Liver (tissue), 9 donors: Measurements from ENCODE around the gene LCN2. TPM values are rescaled to one million over a fixed set of nuclear protein-coding genes. Genes with fewer than 3 reads are reported as not detected.
A peak's percentile ranks its signal among the peaks of the same experiment; 100 is the strongest.

Experiments
- DNase-seq: peaks from one replicate; pipeline ENCODE4 v3.0.0-alpha.2; 2017; ENCODE audit warnings: low spot score
- H3K27ac ChIP-seq, 2 donors: one replicate each; pipeline ENCODE4 v1.7.0; 2013; ENCODE audit warnings: inconsistent platforms in 2 of 2, low read length in 2 of 2, control low read depth in 1 of 2, low read depth in 1 of 2, mild to moderate bottlenecking in 1 of 2
- H3K27me3 ChIP-seq, 4 donors: one replicate each; pipeline versions ENCODE4 v1.6.1 to v1.7.0; 2013; ENCODE audit warnings: low read length in 3 of 4, inconsistent platforms in 1 of 4, mild to moderate bottlenecking in 1 of 4, moderate library complexity in 1 of 4; ENCODE audit not compliant: control insufficient read depth in 4 of 4, insufficient read depth in 4 of 4
- H3K36me3 ChIP-seq, 4 donors: one replicate each; pipeline versions ENCODE4 v1.6.1 to v1.7.0; 2013; ENCODE audit warnings: low read length in 3 of 4, mild to moderate bottlenecking in 3 of 4, low read depth in 1 of 4, moderate library complexity in 1 of 4; ENCODE audit not compliant: control insufficient read depth in 4 of 4, insufficient read depth in 3 of 4
- H3K4me1 ChIP-seq, 4 donors: one replicate each; pipeline versions ENCODE4 v1.6.1 to v1.7.0; 2013; ENCODE audit warnings: low read length in 3 of 4, mild to moderate bottlenecking in 3 of 4, moderate library complexity in 1 of 4; ENCODE audit not compliant: control insufficient read depth in 4 of 4, insufficient read depth in 4 of 4
- H3K4me3 ChIP-seq, 3 donors: one replicate each; pipeline versions ENCODE4 v1.6.1 to v1.7.0; 2013; ENCODE audit warnings: low read length in 3 of 3, control low read depth in 1 of 3, low read depth in 1 of 3, mild to moderate bottlenecking in 1 of 3
- H3K9ac ChIP-seq, 2 donors: one replicate each; pipeline ENCODE4 v1.7.0; 2013; ENCODE audit warnings: low read length in 2 of 2, mild to moderate bottlenecking in 2 of 2, moderate library complexity in 2 of 2, control low read depth in 1 of 2, low read depth in 1 of 2
- H3K9me3 ChIP-seq, 4 donors: one replicate each; pipeline versions ENCODE4 v1.6.1 to v1.7.0; 2013; ENCODE audit warnings: low read length in 3 of 4; ENCODE audit not compliant: control insufficient read depth in 4 of 4
- ATF3 ChIP-seq: IDR thresholded peaks from 2 replicates; pipeline ENCODE4 v1.6.1; 2016; ENCODE audit warnings: antibody characterized with exemption
- EGR1 ChIP-seq, 2 donors: IDR thresholded peaks; 2 replicates each; pipeline ENCODE4 v1.6.1; 2016 to 2018; ENCODE audit warnings: antibody characterized with exemption in 2 of 2, low read depth in 2 of 2
- FOXA1 ChIP-seq: IDR thresholded peaks from 2 replicates; pipeline ENCODE4 v1.6.1; 2016; ENCODE audit warnings: antibody characterized with exemption
- FOXA2 ChIP-seq: IDR thresholded peaks from 2 replicates; pipeline ENCODE4 v1.6.1; 2016; ENCODE audit warnings: antibody characterized with exemption
- GABPA ChIP-seq, 2 donors: IDR thresholded peaks in 1 of 2; conservative IDR thresholded peaks in 1 of 2; 2 replicates each; pipeline ENCODE4 v1.6.1; 2016; ENCODE audit warnings: antibody characterized with exemption in 2 of 2, mild to moderate bottlenecking in 1 of 2, moderate library complexity in 1 of 2
- HNF4A ChIP-seq, 2 donors: conservative IDR thresholded peaks; 2 replicates each; pipeline ENCODE4 v1.6.1; 2016; ENCODE audit warnings: antibody characterized with exemption in 2 of 2, mild to moderate bottlenecking in 2 of 2
- HNF4G ChIP-seq: IDR thresholded peaks from 2 replicates; pipeline ENCODE4 v1.6.1; 2016; ENCODE audit warnings: antibody characterized with exemption
- JUND ChIP-seq, 2 donors: IDR thresholded peaks; 2 replicates each; pipeline ENCODE4 v1.6.1; 2016; ENCODE audit warnings: antibody characterized with exemption in 2 of 2
- MAX ChIP-seq: IDR thresholded peaks from 2 replicates; pipeline ENCODE4 v1.6.1; 2016; ENCODE audit warnings: antibody characterized with exemption
- NR2F2 ChIP-seq: IDR thresholded peaks from 2 replicates; pipeline ENCODE4 v1.6.1; 2016; ENCODE audit warnings: antibody characterized with exemption
- REST ChIP-seq: IDR thresholded peaks from 2 replicates; pipeline ENCODE4 v1.6.1; 2016; ENCODE audit warnings: antibody characterized with exemption, mild to moderate bottlenecking
- RXRA ChIP-seq, 2 donors: IDR thresholded peaks; 2 replicates each; pipeline ENCODE4 v1.6.1; 2017 to 2018; ENCODE audit warnings: antibody characterized with exemption in 2 of 2, mild to moderate bottlenecking in 1 of 2
- SP1 ChIP-seq: IDR thresholded peaks from 2 replicates; pipeline ENCODE4 v1.6.1; 2018; ENCODE audit warnings: antibody characterized with exemption, mild to moderate bottlenecking
- TAF1 ChIP-seq: conservative IDR thresholded peaks from 2 replicates; pipeline ENCODE4 v1.6.1; 2016; ENCODE audit warnings: antibody characterized with exemption, mild to moderate bottlenecking
- YY1 ChIP-seq: IDR thresholded peaks from 2 replicates; pipeline ENCODE4 v1.6.1; 2016; ENCODE audit warnings: antibody characterized with exemption, mild to moderate bottlenecking
- ZBTB33 ChIP-seq: IDR thresholded peaks from 2 replicates; pipeline ENCODE4 v1.6.1; 2016; ENCODE audit warnings: antibody characterized with exemption
- WGBS: extraction: QIAGEN DNeasy Blood & Tissue Kit; methylation state at CpG from one replicate; pipeline ENCODE4 v1.1.7; 2013; 5-methylcytosine and 5-hydroxymethylcytosine counted together
- polyA plus RNA-seq, 2 donors: library from polyadenylated mRNA; stranded (reverse) in 1 of 2; unstranded in 1 of 2; fragments of 200-250 nt in 1 of 2; fragments of >200 nt in 1 of 2; fragmentation: Nextera tagmentation in 1 of 2; extraction: Ambion mirVana in 1 of 2; gene quantifications; one replicate each; pipeline versions ENCODE4 v1.2.1 to v1.2.3, GENCODE V29; 2013 to 2015
- total RNA-seq, 2 donors: library from RNA; depleted of rRNA; stranded (reverse); fragments of >200 nt; gene quantifications; one replicate each; pipeline ENCODE4 v1.2.3, GENCODE V29; 2014
- donor health status: healthy.
- donor health status: healthy.
- donor health status: healthy.
- donor health status: healthy.
- donor health status: healthy.

LCN2 gene
- total and polyA plus RNA-seq, 4 donors = 7.0 to 64.5 (median 10.4) TPM

GRCh38 chr9:128099932-128100491, 49.2 kb upstream of the LCN2 start:
- H3K27ac ChIP-seq = peak overlapping the region; percentile 91 to 94
- H3K27me3 ChIP-seq = no peaks in the 10 kb centered on the region
- no peaks in the 10 kb centered on the region for H3K9me3 ChIP-seq
- peaks cover 0 to 11% (median 0%) of the 10 kb centered on the region in 4 donors for H3K36me3 ChIP-seq
- no peak for DNase-seq
- peak overlapping the region; percentile 98 to 99 for H3K9ac ChIP-seq
- peaks cover 14 to 66% (median 54%) of the 10 kb centered on the region in 4 donors for H3K4me1 ChIP-seq
- TF ChIP-seq JUND (IDR thresholded peaks at IDR 0.05) (peak in 1 of 2 donors; percentile 46), FOXA1 (no peak), HNF4G (no peak), NR2F2 (peak; percentile 9), ATF3 (peak; percentile 28), MAX (peak; percentile 35), GABPA (IDR thresholded peaks at IDR 0.05 in 1 of 2, conservative IDR thresholded peaks at IDR 0.05 in 1 of 2) (no peak), HNF4A (conservative IDR thresholded peaks at IDR 0.05) (peak in 1 of 2 donors; percentile 5), YY1 (peak; percentile 82), EGR1 (IDR thresholded peaks at IDR 0.05; ENCODE audit: low read depth in 2 of 2) (peak; percentile 26 to 66)
- 18% methylated on average over 16 of the region's 16 CpGs for WGBS
- peak overlapping the region; percentile 56 to 93 (median 82) for H3K4me3 ChIP-seq

- Histone ChIP-seq H3K36me3 (peaks cover 3 to 14% (median 3%) of the 10 kb centered on the region in 4 donors), H3K27ac (peak overlapping the region; percentile 91 to 94), H3K4me1 (peaks cover 14 to 66% (median 52%) of the 10 kb centered on the region in 4 donors), H3K9ac (peak overlapping the region; percentile 98 to 99), H3K4me3 (peak overlapping the region; percentile 56 to 93 (median 82)), H3K9me3 (no peaks in the 10 kb centered on the region), H3K27me3 (no peaks in the 10 kb centered on the region)
- DNase-seq = no peak
- TF ChIP-seq HNF4G = no peak
- no peak for TF ChIP-seq REST
- no peak for TF ChIP-seq FOXA1
- no peak for TF ChIP-seq FOXA2
- TF ChIP-seq TAF1 = no peak
- 47% methylated on average over 10 of the region's 10 CpGs for WGBS
These were observed 48.7 kb upstream of the LCN2 start for GRCh38 chr9:128100581-128100980.

- peak overlapping the region; percentile 91 to 94 for H3K27ac ChIP-seq
- H3K9ac ChIP-seq = peak overlapping the region; percentile 98 to 99
- WGBS = 53% methylated on average over 12 of the region's 12 CpGs
- no peaks in the 10 kb centered on the region for H3K9me3 ChIP-seq
- peaks cover 17 to 72% (median 55%) of the 10 kb centered on the region in 4 donors for H3K4me1 ChIP-seq
- no peak for DNase-seq
- peaks cover 9 to 20% (median 9%) of the 10 kb centered on the region in 4 donors for H3K36me3 ChIP-seq
- peak overlapping the region in 2 of 3 donors; percentile 56 to 93 for H3K4me3 ChIP-seq
- H3K27me3 ChIP-seq = no peaks in the 10 kb centered on the region
- TF ChIP-seq NR2F2 (peak; percentile 57), YY1 (peak; percentile 37), REST (peak; percentile 71), TAF1 (peak; percentile 67), RXRA (IDR thresholded peaks at IDR 0.05) (peak; percentile 79 to 85), ZBTB33 (peak; percentile 29), HNF4A (conservative IDR thresholded peaks at IDR 0.05) (peak; percentile 48 to 50), FOXA2 (no peak), SP1 (peak; percentile 32), MAX (peak; percentile 11), GABPA (IDR thresholded peaks at IDR 0.05 in 1 of 2, conservative IDR thresholded peaks at IDR 0.05 in 1 of 2) (no peak), EGR1 (IDR thresholded peaks at IDR 0.05; ENCODE audit: low read depth in 2 of 2) (no peak), HNF4G (no peak), JUND (IDR thresholded peaks at IDR 0.05) (peak; percentile 27 to 32)
These were observed 48.0 kb upstream of the LCN2 start for GRCh38 chr9:128101231-128101661.
